ENCODE data around the gene SMYD3. TPM values are rescaled to one million over a fixed set of nuclear protein-coding genes. Genes with fewer than 3 reads are reported as not detected.

Gene SMYD3
- total RNA-seq, 3 donors from 2014 or later: 16.8 to 28.8 (median 19.5) TPM

DNA sequence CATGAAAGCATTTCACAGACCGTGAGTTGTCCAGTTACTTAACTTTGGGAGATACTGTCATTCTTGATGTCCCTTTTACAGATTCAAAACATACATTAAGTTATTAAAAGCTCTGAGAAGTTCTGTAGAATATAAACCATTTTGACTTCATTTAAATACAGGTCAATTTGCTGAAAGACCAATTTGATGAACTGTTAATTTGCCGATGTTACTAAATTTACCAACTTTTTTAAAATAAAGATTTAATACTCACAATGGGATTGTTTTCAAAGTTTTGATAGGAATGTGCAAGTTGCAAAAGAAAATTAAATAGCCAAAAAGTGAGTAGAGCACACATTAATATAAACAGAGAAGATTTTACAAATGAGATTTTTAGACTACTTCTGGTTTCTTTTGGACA is 666.1 kb downstream of the SMYD3 start:
- H3K9me3 ChIP-seq: no peaks in the 10 kb centered on the region
- no peak overlapping the region for H3K4me3 ChIP-seq
- no peaks in the 10 kb centered on the region for H3K27me3 ChIP-seq
- no peaks in the 10 kb centered on the region for H3K4me1 ChIP-seq
- H3K36me3 ChIP-seq: no peaks in the 10 kb centered on the region
- no peak for DNase-seq (ENCODE audit: low spot score in 2 of 2)
- intact Hi-C loops (cut with DNase I; ENCODE audit: low total_unique reads): no loop called here
- TF ChIP-seq CTCF (IDR thresholded peaks at IDR 0.05) (no peak), POLR2A (IDR thresholded peaks at IDR 0.05) (no peak), POLR2AphosphoS5 (IDR thresholded peaks at IDR 0.05) (no peak)
- no peak overlapping the region for H3K27ac ChIP-seq

GRCh38 chr1:245837718-245838117 is 669.4 kb downstream of the SMYD3 start:
- no peak for TF ChIP-seq POLR2A (IDR thresholded peaks at IDR 0.05)
- no peak for TF ChIP-seq CTCF (IDR thresholded peaks at IDR 0.05)
- no peak for TF ChIP-seq POLR2AphosphoS5 (IDR thresholded peaks at IDR 0.05)
- no peak overlapping the region for H3K4me3 ChIP-seq
- DNase-seq (ENCODE audit: low spot score in 2 of 2): no peak
- no peaks in the 10 kb centered on the region for H3K36me3 ChIP-seq
- H3K4me1 ChIP-seq: no peaks in the 10 kb centered on the region
- H3K27ac ChIP-seq: no peak overlapping the region
- no peaks in the 10 kb centered on the region for H3K27me3 ChIP-seq
- H3K9me3 ChIP-seq: no peaks in the 10 kb centered on the region
- intact Hi-C loops (cut with DNase I; ENCODE audit: low total_unique reads): no loop called here

- H3K36me3 ChIP-seq: no peaks in the 10 kb centered on the region
- H3K27ac ChIP-seq: no peak overlapping the region
- no peak for TF ChIP-seq POLR2AphosphoS5 (IDR thresholded peaks at IDR 0.05)
- TF ChIP-seq POLR2A (IDR thresholded peaks at IDR 0.05): no peak
- no peak for TF ChIP-seq CTCF (IDR thresholded peaks at IDR 0.05)
- DNase-seq (ENCODE audit: low spot score in 2 of 2): no peak
- no peaks in the 10 kb centered on the region for H3K4me1 ChIP-seq
- no peaks in the 10 kb centered on the region for H3K9me3 ChIP-seq
- H3K4me3 ChIP-seq: no peak overlapping the region
- intact Hi-C loops (cut with DNase I; ENCODE audit: low total_unique reads): no loop called here
- no peaks in the 10 kb centered on the region for H3K27me3 ChIP-seq
Observed at GRCh38 chr1:245835386-245835785, 671.7 kb downstream of the SMYD3 start.

DNA sequence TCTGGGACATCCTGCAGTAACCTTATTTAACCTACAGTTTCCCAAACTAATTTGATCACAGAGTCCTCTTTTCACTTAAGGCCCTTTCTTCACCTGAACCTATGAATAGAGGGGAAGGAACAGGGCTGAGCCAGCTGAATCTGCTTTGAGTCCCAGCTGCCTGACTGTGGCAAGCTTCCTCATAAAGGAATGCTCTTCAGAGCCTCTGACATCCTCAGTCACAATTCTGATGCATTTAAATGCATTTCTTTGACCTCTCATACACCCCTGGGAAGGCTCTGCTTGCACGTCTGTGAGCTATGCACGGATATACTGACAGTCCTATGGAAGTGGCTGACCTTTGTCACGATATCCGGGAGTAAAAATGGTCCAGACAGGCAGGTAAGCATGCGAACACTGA is 673.1 kb downstream of the SMYD3 start:
- H3K4me1 ChIP-seq: no peaks in the 10 kb centered on the region
- no peak overlapping the region for H3K4me3 ChIP-seq
- intact Hi-C loops (cut with DNase I; ENCODE audit: low total_unique reads): no loop called here
- no peaks in the 10 kb centered on the region for H3K27me3 ChIP-seq
- TF ChIP-seq POLR2A (IDR thresholded peaks at IDR 0.05): no peak
- TF ChIP-seq CTCF (IDR thresholded peaks at IDR 0.05): no peak
- no peak for TF ChIP-seq POLR2AphosphoS5 (IDR thresholded peaks at IDR 0.05)
- DNase-seq (ENCODE audit: low spot score in 2 of 2): no peak
- no peak overlapping the region for H3K27ac ChIP-seq
- H3K9me3 ChIP-seq: no peaks in the 10 kb centered on the region
- H3K36me3 ChIP-seq: no peaks in the 10 kb centered on the region

- Histone ChIP-seq H3K36me3 (no peaks in the 10 kb centered on the region), H3K4me3 (no peak overlapping the region), H3K27me3 (no peaks in the 10 kb centered on the region), H3K4me1 (no peaks in the 10 kb centered on the region), H3K27ac (no peak overlapping the region), H3K9me3 (no peaks in the 10 kb centered on the region)
- TF ChIP-seq CTCF (IDR thresholded peaks at IDR 0.05) (no peak), POLR2AphosphoS5 (IDR thresholded peaks at IDR 0.05) (no peak), POLR2A (IDR thresholded peaks at IDR 0.05) (no peak)
- DNase-seq (ENCODE audit: low spot score in 2 of 2): no peak
- intact Hi-C loops (cut with DNase I; ENCODE audit: low total_unique reads): no loop called here
Observed at GRCh38 chr1:245832771-245833527, 674.1 kb downstream of the SMYD3 start.
